ENCODE measurements around the gene TSC22D3.
"Not testable (repeated sequence)": the region's sequence is repeated elsewhere in the genome, so short reads cannot be mapped to it uniquely, and the experiment has no call there.

Gene TSC22D3

DNA sequence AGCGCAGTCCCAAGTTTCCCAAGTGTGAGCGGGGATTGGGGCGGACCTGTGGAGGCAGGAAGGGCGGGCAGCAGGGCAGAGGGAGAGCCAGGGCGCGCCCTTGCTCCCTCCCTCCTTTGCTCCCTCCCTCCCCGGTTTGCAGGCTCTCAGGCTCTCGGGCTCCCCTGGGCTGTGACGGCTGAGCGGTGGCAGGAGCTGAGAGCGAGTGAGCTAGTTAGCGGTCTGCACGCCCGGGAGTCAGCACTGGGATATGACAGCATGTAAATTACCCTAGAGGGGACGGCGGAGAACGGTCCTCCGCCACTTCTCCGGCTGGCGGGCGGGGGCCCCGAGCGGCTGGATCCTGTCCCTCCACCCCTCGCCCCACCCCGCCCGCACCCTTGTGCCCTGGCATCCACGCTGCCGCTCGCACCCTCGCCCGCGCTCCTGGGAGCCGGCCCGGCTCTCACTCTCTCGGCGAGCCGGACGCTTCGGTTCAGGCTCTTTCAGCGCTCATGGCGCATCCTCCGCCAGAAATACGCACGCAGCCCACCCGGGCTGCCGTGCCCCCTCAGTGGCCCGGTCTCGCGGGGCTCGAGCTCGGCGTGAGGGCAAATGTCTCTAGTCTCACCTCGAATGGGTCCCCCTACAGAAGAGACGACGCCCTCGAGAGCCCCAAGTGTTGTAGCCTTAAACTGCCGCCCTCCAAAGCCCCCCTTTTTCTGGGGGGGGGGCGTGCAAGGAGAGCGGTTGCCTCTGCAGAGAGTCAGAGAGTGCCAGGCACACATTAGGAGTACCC, at the start of gene TSC22D3:
TSS of gene TSC22D3 (minus strand) at position 54 of the 778 bp plus-strand sequence. CDS start 368 bp downstream, outside the sequence.
- DNase-seq = peak in 54 of 56 donors; percentile 4 to 79 (median 49)

DNA sequence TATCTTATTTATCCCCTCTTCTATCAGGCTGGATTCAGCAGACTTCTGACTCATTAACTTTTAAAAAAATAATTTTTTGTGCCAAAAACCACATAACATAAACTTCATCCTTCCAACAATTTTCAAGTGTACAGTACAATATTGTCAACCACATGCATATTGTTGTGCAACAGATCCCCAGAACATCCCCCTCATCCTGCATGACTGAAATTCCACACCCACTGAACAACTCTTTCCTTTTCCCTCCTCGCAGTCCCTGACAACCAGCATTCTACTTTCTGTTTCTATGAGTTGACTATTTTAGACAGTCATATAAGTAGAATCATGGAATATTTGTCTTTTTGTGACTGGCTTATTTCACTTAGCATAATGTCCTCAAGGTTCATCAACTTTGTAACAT, 47.9 kb upstream of the TSC22D3 start:
- DNase-seq = no peak

DNA sequence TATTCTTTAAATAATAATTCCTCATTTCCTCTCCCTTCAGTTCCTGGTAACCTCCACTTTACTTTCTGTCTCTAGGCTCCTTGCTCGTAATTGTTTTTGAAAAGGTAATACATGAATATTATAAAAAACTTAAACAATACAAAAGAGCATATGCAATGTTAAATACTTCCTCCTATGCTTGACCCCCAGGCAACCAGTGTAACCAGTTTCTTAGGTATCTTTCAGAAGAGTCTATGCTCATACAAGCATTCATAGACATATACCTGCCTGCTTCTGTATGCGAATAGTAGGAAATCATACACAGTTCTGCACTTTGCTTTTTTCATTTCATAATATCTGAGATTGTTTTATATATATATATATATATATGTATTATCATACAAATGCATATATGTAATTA, 47.5 kb upstream of the TSC22D3 start:
- no peak for DNase-seq

DNA sequence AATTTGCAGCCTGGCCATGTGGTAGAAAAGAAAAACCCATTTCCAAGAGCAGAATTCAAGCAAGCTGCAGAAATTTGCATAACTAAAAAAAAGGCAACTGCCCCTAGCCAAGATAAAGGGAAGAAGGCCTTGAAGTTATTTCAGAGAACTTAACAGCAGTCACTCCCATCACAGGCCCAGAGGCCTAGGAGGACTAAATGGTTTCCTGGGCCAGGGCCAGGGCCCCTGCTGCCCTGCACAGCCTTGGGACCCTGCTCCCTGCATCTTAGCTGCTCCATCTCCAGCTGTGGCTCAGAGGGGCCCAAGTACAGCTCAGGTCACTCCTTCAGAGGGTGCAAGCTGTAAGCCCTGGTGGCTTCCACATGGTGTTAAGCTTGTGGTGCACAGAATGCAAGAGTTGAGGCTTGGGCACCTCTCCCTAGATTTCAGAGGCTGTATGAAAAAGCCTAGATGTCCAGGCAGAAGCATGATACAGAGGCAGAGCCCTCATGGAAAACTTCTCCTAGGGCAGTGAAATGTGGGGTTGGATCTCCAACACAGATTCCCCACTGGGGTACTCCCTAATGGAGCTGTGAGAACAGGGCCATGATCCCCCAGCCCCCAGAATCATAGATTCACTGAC, 43.4 kb upstream of the TSC22D3 start:
- no peak for DNase-seq

DNA sequence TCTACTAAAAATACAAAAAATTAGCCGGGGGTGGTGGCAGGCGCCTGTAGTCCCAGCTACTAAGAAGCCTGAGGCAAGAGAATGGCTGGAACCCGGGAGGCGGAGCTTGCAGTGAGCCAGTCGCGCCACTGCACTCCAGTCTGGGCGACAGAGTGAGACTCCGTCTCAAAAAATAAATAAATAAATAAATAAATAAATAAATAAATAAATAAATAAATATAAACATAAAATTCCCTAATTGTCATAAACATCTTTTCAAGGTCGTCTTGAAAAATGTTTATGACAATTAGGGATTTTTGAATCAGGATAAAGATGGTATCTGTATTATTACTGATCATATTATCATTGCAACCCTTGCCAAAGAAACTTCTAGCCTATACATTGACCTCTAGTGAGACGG, 34.5 kb upstream of the TSC22D3 start:
- not testable (repeated sequence) for DNase-seq

DNA sequence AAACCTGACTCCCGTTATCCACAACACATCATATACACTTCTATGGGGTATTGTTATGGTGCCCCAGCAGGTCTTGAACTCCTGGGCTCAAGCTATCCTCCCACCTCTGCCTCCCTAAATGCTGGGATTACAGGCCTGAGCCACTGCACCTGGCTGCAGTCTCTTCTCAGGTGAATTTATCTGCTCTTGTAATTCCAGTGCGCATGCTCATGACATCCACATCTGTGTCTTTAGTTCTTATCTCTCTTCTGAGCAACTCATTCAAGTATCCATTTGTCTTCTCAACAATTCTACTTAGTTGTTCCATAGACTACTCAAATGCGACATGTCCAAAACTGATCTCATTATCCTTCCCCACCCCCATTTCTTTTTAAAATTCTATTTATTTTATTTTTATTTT, 29.6 kb upstream of the TSC22D3 start:
- no peak for DNase-seq

DNA sequence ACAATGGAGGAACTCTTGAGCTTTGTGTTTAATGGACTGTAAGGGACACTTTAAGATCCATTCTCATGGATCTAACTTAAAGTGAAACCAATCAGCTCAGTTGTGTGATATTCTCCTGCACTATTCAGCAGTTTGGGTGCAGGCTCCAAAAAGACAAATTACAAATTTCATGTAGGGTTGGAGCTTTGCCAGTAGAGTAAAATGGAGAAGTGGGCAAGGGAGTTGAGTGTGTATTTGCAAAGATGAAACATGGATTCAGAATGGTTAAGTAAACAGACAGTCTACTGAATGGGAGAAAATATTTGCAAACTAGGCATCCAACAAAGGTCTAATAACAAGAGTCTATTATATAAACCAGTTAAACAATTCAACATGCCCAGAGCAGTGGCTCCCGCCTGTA, 28.8 kb upstream of the TSC22D3 start:
- DNase-seq = no peak

DNA sequence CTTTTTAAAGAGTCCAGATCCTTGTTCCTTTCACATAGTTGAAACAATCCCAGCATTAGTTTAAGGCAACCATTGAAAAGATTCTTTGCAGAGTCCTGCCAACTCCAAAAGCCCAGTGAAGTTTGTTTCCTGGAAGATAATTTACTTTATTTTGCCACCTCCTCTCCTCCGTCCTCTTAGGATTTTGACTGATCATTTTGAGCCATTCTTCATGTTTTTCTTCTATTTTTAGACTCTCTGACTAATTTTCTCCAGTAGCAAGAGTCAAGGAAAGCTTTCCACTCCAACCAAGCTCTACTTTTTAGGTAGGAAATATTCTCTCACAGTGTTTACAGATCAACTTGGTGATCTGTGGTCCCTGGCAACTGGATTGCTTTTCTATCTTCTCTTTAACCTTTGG, 12.2 kb upstream of the TSC22D3 start:
- DNase-seq = no peak

DNA sequence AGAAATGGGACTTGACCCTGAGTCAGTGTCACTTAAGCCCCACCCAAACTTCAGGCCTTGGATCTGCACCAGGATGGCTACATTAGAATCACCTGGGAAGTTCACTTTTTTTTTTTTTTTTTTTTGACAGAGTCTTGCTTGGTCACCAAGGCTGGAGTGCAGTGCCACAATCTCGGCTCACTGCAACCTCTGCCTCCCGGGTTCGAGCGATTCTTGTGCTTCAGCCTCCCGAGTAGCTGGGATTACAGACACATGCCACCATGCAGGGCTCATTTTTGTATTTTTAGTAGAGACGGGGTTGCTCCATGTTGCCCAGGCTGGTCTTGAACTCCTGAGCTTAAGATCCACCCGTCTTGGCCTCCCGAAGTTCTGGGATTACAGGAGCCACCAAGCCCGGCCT, 4.9 kb upstream of the TSC22D3 start:
- no peak for DNase-seq

DNA sequence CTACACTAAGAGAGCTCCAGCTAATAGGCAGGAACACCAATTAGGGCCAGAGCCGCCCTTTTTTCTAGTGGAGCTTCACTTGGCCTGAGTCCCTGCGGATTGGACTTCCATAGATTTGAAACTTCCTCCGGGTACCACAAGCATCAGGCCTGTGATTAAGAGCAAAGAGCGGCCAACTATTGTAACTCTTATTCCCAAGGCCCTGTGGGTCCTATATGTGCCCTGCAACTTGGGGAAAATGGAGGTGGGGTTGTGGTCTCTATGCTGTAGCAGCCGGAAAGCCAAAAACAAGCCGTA, 1.9 kb upstream of the TSC22D3 start, which contains the start of gene NCBP2L:
TSS of gene NCBP2L (plus strand) at position 198 of the 297 bp plus-strand sequence. CDS start 16,488 bp downstream, outside the sequence.
- DNase-seq = no peak

DNA sequence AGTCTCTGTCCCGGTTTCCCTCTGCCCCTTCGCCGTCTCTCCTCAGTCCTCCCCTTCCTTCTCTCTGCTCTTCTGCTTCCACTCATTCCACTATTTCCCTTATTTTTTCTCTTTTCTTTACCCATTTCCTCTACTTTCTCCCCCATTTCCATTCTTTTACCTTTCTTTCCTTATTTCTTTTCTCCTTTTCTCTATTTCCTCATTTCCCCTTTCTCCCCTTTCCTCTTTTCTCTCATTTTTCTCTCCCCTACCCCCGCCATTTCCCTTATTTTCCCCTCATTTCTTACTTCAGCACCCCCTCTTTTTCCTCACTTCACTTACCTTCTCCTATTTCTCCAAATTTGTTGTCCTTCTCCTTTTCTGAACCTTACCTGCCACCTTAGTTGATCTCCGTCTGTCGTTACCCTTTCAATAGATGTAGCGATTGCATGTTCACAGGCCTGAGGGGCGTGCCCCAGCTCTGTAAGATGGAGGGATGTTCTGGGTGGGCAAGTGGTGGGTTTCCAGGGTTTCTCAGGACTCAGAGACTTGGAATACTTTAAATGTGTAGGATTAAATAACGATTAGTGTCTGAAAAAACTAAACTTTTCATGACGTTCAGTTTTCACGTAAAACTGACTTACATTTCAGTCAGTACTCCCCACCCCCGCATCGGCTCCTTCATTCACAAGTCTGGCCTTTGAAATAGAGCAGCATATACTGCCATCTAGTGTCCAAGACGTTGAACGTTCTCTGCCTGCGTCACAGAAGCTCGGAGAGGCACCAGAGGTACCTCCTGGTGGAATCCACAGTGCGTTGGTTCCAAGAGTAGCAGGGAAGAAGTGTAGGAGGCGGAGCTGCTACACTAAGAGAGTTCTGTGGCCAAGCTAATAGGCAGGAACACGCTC, 1.3 kb upstream of the TSC22D3 start:
- peak in 55 of 56 donors; percentile 1 to 87 (median 52) for DNase-seq

DNA sequence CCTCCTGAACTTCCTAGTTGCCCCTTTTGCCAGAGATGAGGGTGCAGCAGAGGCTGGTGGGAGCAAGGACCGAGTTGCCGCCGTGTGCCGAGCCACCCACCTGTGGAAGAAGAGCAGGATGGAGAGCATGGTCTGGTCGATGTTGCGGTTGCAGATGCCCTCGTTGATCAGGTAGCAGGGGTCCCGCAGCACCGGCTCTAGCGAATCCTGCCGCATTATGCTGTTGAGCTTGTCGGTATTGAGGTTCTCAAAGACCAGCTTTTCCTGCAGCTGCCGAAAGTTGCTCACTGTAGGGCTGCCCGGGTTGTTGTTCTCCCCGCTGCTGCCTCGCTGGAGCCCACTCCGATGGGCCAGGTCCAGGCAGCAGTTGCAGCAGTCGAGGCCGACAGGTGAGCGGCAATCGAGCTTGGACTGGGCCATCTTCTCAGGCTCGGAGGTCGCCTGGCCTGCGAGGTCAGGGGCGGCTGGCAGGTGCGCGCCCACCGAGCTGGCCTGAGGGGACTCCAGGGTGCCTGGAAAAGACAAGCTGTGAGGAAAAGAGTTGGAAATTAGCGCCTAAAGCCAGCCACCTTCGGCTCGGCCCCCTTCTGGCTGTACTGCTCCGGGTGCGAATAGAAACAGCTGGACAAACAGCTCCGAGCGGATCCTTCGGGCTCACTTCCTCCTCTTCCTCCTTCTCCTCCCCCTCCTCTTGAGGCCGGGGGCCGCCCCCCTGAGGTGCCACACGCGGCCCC, 420 bp downstream of the TSC22D3 start:
- peak in 1 of 56 donors; percentile 40 for DNase-seq

DNA sequence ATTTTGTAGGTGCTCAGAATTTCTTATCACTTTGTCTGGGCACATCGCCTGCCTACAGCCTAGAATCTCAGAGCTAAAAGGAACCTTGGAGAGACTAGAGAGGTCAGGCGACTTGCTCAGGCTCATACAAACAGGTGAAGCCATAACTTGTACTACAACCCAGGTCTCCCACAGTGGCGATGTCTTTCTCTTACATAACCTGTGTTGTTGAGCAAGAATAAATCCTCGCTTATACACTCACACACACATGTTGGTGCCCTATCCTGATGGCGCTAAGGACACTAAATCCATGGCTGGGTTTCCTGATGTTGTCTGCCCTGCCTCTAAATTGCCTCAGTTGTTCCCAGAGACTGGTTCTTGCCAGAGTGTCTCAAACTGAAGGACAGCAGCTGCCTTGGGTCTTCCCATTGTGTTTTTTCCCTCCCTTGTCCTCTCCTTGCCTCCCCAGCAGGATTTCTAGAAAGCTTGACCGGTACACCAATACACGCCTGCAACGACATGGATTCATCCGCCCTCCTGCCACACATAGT, 1.6 kb downstream of the TSC22D3 start:
- peak in 3 of 56 donors; percentile 1 to 17 (median 5) for DNase-seq

DNA sequence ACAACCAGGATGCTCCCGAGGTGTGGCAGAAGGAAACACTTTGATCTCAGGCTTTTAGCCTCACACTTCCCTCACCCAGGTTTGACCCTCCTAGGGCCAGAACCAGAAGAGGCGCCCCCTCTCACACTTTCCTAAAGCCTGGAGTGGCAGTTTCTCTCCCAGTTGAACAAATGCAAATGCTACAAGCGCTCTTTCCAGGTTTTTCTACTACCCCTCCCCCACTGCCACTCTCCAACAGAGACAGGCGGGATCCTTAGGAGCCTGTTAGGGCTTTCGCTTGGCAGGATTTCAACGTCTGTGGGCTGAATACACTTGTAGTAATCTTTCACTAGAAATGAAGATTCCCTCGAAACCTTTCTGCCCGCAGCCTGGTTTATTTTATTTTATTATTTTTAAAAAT, 2.4 kb downstream of the TSC22D3 start:
- DNase-seq = peak in 10 of 56 donors; percentile 1 to 29 (median 9)

DNA sequence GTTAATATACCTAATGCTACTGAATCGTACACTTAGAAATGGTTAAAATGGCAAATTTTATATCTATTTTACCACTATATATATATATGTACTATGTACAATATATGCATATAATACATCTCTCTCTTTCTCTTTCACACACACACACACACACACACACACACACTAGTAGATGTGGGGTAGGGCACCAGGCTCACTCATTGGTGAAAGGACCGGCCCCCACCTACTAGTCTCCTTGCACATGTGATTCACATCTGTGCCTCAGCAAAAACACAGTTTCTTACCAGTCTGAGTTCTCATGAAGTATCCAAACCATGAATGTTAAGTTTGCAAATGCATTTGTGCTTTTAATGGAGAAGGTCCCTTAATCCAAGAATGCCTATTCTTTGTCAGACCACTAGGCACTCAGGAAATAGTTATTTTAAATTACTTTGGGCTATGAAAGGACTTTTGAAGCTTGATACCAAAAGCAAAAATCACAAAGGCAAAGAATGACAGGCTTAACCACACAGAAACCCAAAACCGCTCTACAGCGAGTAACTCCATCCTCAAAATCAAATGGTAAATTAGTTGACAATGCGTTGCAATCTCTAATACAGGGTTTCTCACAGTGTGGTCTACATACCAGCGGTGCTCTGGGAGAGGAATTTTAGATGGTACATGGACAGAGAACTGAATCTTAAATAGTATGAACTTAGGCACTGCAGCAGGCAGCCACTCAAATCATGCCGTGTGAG, 5.8 kb downstream of the TSC22D3 start:
- no peak for DNase-seq

DNA sequence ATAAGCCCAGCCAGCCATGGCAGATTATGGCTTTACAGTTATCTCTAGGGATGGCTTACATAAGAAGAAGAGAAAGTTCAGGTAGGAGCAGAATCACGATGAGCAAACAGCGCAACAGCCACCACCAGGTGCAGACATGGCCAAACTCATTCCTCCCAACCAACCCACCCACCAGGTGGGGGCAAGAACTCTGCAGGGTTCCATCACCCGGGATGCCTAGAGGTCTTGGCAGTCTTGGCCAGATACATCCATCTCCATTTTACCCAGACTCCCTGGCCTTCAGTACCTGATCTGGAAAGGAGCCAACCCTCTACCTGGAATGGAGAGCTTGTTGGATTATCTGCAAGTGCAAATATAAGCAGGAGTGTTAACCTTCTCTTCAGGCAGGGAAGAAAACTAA, 7.5 kb downstream of the TSC22D3 start:
- DNase-seq = no peak

DNA sequence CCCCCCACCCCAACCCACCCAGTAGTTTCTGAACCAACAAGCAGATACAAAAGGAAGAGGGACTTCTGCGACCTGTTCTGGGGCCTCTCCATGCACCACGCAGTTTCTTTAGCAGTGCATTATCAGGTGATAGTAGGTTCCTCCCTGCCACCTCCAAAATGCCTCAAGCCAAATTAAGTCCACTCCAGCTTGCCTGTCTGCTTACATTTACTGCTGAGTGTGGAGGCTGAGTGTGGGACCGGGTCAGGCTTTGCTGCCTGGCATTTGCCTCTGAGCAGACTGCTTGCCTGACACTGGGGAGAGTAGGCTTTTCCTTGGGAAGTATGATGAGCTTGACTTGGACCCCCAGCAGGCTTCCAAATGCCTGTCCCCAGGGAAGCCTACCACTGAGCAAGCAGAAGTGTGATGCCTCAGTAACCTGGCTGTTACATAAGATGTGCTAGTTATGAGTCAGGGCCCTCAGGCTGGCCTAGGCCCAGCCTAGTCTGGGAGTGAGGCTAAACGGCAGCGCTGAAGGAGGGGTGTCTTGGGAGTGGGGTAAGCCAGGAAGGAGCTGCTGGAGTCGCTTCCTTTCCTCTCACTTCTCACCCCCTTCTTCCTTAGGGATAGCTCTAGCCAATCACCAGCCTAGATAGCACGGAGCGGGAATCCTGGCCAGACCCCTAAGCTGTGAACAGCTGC, 9.0 kb downstream of the TSC22D3 start:
- DNase-seq = no peak

DNA sequence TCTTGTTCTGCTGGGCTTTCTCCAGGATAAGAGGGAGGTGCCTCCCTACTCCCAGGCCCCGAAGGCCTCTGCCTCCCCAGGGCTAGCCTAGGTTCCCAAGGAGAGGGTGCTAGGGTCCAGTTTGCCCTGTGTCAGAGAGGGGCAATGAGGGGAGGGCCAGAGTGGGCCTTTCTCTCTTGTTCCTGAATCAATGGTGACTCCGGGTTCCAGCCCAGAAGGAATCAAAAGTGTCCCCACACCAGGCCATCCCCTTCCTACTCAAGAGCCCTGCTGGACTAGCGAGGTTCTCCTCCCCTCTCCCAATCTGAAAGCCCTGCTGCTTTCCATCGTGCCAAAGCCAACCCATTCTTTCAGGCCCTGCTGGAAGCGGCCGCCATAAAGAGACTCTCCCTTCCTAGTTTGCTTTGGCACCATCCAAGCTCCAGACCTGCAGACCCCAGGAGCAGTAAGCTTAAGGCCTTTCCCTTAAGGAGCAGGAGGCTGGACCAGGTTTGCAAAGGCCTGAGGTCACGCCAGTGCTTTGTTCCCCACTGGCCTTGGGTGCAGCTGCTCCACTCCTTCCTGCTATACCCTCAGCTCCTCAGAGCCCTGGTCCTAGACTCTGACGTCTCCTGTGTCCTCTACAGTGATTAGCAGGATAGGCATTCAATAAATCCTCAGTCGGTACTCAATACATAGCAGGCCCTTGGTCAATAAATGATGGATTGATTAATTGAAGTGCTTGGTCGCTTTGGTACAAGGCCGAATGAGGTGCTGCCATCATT, 10.6 kb downstream of the TSC22D3 start:
- no peak for DNase-seq

DNA sequence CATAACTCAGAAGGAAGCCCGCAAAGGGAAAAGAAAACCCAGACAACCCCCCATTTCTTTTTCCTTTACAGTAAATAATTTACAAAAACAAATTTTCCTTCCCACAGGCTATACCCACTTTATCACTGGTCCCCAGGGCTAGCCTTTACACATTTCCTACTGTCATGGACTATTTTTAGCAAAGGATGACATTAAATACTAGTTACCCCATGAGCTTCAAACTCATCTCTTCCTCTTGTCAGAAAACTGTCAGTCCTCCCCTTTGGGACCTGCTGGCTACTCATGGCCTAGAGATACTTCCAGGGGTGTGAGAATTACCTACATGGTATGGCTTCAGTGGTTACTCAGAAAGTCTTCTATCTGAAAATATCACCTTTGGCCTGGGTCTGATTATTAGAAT, 11.9 kb downstream of the TSC22D3 start:
- DNase-seq = no peak

Data from nucleus accumbens (tissue), 56 donors.